HG03196 (cell line): Measurements from ENCODE around the gene ERC2.

ENCODE experiments used
- ATAC-seq: cut with Tn5 transposase; IDR thresholded peaks from one replicate; pipeline ENCODE4 v1.9.1; 2021; ENCODE audit not compliant: unreplicated experiment

ERC2 gene

GRCh38 chr3:55549177-55549576 lies 919.1 kb downstream of the ERC2 start:
- no peak for ATAC-seq

DNA sequence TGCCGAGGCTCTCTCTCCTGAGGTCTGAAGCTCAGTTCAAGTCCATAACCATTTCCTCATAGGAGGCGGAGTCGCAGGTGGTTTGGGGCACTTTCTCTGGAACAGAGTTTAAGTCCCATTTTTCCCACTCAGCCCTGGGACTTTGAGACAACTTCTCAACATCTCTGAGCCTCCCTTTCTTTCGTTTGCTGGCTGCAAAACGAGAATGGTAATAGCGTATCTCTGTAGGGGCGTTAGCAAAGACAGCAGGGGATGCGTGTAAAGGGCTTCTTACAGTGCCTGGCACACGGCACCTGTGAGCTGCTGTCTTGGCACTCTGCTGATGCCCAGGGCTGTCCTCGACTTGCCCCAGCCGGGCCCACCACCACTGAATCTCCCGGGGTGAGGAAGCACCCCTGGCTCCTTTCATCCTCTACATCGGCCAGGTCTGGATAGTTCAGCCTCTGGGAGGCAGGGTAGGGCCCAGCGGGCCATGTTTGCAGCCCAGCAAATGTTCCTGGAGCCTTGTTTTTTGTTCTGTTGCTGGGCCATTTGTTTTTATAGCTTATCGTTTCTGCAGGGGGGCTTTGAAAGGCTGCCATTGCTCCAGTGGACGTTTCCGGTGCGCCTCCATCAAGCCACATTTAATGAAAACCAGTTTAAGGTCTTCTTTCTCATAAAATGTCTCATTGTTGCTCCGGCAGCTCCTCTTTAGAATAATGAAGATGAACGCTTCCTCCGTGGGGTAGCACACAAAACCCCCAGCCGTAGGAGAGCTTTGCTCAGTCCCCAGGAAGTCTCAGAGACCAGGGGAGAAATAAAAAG lies 921.2 kb downstream of the ERC2 start:
- ATAC-seq, result no peak

- no peak for ATAC-seq
Measured at GRCh38 chr3:55545995-55546394, 922.3 kb downstream of the ERC2 start.

DNA sequence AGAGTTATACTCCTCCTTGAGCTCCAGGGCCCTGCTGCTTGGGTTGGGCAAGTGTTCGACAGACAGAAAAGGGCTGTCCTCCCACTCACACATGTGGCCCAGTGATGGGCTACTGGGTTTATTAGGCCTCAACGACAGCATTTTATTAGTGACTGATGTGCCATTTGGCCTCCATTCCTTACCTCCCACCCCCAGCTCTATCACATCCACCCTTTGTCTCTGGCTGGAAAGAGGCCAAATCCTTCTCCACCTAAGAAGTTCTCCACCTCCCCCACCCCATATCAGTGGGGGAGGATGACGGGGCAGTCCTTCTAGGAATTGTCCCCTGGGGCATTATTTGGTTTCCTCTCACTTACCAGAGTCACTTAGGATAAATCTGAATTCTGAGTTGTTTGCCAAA lies 924.0 kb downstream of the ERC2 start:
- ATAC-seq, result no peak

- ATAC-seq, result no peak
Measured at GRCh38 chr3:55543181-55543614, 925.1 kb downstream of the ERC2 start.

- ATAC-seq, result no peak
Measured at GRCh38 chr3:55541456-55541855, 926.8 kb downstream of the ERC2 start.

DNA sequence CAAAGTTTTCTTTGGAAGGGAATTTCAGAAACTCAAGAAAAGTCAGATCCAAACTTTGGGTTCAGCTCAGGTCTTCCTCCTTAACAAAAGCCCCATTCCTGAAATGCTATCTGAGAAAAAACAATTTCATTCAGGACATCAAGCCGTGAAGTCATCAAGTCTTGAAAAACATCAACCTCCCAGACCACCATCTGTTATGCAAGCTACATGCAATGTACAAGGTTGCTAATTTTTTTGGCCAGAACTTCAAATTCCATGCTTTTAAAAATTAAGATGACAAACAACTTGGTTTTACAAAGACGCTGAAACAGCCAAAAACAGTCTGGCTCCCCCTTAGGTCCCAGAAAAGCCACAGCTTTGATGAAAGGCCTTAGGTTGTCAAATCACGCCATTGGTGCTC lies 927.3 kb downstream of the ERC2 start:
- ATAC-seq, result no peak

DNA sequence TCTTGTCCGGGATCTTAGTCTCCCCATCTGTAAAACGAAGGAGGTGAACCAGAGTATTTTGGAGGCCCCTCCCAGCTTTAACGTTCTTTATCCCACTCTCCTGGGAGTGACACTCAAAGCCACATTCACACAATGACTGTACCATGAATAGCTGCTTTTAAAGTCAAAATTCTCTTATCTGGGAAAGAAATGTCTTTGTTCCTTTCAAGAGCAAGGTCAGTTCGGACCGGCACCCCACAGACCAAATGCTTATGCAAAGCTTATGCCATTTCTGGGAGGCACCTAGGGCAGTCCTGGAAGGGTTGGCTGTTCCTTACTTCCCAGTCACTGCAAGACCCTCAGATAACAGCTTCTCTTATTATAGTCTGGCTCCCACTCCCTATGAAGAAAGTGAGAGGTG lies 927.7 kb downstream of the ERC2 start:
- no peak for ATAC-seq

DNA sequence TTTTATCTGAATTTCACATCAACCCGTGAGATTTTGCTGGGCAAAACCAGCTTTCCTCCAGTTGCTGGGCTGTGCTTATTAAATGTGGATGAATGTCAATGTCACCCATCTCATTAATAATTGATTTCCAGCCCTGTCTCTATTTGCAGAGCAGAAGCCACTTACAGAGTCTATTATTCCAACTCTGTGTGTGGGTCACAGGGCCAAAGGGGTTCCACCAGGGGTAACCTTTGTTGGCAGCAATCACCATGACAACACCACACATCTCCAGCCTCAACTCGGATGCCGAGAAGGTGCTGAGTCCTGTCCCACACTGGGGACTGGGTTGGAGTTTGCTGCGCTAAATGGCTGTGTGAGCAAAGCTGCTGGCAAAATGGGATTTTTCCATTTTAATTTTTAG lies 930.1 kb downstream of the ERC2 start:
- no peak for ATAC-seq

DNA sequence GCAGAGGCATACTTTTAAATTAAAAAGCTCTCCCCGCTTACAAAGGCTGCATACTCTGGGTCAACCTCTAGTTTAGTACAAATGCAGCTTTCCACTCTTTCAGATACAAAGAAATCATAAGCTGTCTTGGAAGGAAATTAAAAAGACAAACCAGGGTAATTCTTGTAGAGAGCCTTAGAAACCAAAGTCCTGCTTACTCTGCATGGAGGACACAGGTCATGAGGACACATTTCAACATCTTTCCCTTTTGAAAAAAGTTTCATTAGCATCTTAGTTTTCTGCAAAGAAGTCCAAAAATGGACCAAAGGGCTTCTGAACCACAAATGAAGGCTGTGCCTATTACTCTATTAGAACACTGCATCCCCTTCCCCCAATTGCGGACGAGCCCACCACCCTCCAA lies 930.7 kb downstream of the ERC2 start:
- no peak for ATAC-seq

GRCh38 chr3:55537129-55537528 lies 931.1 kb downstream of the ERC2 start:
- no peak for ATAC-seq

GRCh38 chr3:55534876-55535275 lies 933.4 kb downstream of the ERC2 start:
- no peak for ATAC-seq

DNA sequence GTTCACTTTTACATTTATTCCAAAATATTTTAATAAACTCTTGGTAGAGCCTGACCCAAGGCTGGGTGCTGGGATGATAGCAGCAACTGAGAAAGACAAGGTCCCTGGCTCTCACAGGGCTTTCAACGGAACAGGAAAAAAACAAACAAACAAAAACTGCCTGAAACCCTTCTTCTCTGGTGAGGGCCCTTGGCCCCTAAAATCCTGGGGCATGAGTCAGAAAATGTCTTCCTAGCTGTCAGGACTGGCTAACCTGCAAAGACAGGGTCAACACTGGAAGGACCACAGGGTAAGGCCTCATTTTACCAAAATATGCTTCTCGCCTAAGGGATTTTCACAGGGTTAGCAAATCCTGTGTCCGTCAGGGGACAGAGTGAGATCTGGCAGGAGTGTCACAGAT lies 935.5 kb downstream of the ERC2 start:
- no peak for ATAC-seq

DNA sequence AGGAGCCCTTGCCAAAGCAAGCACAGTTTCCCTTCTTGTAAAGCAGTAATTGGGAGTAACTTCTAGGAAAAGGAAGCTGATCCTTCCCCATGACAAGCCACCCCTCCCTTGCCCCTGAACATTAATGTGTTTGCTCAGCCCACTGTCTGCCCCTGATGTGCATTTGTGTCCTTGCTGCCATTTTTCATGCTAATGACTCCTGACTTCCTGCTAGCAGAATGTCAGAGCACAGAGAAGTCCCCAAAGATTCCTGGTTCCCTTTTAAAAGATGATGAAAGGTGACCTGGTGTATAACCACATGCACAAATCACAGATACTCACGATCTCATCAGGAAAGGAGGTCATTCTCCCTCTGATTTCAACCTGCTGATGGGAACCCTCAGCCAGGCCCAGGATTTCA lies 936.9 kb downstream of the ERC2 start:
- ATAC-seq, result no peak

DNA sequence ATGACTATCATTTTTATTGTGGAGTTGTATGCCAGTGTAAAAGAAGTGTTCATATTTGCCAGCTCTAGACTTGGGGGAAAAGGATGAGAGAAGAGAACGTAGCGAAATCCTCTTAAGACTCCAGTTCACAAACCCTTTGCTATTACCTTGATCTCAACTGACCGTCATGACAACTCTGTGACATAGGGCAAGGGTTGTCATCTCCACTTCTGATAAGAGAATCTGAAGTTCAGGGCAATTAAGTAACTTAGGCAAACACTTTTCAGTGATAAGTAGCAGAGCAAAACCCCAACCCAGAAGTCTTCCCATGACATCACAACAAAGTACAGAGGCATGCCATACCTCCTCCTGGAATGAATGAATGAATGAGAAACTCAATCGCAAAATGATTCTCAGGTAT lies 940.9 kb downstream of the ERC2 start:
- ATAC-seq, result no peak

DNA sequence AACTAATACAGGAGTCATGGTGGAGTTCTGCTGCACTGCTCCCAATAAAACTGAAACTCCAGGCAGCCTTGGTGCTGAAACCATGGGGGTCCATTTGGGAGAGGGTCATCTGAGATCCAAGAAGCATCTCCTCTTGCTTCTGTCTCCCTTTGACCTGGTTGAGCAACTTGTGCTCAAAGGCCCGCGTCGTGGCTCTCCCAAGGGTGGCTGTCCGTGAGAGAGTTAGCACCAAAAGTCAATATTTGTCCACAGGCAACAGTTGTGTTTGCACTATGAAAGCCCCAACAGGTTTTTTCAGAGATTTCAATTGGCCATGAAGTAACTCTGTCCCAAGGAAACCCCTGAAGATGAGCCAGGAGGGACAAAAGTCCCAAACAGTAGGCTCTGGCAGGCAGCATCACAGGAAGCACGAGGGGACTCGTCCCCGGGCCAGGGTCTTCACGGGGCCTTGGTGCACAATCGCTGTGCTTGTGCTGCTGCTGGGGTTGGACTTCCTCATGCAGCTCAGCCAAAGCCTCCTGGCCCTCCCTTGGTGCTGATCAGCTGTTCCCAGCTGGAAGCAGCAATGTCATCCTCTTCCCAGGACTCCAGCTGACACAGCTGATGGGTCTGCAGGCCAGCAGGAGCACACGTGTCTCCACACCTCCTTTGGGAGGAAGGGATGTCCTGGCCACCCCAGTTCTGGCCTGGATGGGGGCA lies 941.8 kb downstream of the ERC2 start:
- no peak for ATAC-seq

GRCh38 chr3:55525436-55525835 lies 942.8 kb downstream of the ERC2 start:
- ATAC-seq, result no peak

DNA sequence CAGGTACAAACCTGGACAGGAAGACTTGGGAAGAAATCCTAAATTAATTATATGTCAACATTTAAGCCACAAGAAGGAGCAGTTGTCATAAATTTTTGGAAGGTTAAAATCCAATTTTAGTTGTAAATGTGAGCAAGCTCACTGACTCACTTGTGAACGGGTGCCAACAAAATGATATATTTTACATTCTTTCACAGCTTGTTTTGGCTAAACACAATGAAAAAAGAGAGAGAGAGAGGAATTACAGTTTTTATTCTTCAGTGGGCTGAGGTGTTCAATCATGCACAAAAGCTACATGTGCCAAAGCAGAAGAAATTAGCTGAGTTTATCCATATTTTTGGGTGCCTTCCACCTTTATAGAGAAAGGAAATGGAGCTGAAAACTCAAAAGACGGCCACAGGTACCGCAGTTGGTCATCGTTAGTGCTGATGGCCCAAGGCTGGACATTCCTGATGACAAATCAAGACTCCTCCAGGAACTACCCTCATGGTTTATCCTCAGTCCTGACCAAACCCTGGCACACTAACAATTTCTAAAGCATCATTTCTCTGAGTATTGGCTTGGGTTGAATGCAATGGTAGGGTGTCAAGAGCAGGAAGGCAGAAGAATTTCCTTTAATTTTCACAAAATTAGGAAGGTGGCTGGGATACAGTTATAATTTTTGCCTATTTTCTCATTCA lies 943.6 kb downstream of the ERC2 start:
- ATAC-seq, result no peak

DNA sequence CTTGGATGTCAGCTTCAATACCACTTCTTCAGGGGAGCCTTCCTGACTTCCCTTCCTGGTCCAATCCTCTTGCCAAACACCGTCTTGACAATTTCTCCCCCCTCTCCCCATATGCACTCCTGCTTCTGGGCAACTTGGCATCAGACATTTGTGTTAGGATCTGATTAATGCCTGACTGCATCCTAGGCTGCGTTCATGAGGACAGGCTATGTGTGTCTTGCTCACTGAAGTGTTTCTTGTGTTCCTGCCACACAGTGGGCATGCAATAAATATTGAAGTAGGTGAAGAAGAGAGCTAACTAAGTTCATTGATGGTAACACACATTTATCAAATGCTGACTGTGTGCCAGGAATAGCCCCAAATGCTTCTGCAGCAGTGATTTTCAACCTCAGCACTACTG lies 944.8 kb downstream of the ERC2 start:
- no peak for ATAC-seq

DNA sequence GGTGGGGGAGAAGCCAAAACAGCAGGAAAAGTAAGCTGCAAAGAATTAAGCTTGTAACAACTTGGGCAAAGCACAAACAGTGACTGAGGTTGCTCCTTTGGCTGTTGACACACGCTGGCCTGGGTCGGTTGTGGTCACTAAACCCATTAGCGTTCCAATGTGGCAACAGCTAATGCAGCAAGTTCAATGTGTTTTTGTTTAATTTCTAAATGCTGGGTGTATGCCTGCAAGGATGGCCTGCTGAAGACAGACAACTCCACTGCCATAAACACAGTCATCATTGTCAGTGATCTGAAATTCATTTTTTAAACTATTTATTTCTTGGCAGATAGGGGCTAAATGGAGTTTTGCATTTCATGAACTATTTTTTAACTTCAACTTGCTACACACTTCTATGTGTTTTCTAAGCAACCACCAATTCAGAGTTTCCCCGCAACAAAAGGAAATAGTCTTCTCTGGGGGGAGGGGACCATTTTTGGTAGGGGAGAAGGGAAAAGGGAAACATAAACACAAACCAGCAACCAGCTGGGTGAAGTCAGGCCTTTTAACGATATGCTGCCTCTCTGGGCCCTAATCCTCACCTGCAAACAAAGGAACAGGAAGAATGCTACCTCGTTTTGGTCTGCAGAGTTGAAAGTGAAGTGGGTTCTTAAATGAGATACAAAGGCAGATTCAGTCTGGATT lies 946.4 kb downstream of the ERC2 start:
- no peak for ATAC-seq

- ATAC-seq, result no peak
Measured at GRCh38 chr3:55521064-55521737, 947.1 kb downstream of the ERC2 start.
